Endothelial cell of umbilical vein (primary cell): ENCODE data around the gene AK8. TPM values are rescaled to one million over a fixed set of nuclear protein-coding genes. Genes with fewer than 3 reads are reported as not detected.

Source experiments
- BruUV-seq: library from RNA; stranded (reverse); fragments of 400-500 nt; replicated peaks from 2 replicates; lab custom pipeline; 2021; lab: Mats Ljungman, UMichigan
- CTCF ChIA-PET: fragments of 300-600, 350-600 bp; sonication (Branson Sonifier 250); formaldehyde crosslinking; loops from one replicate; lab custom pipeline; 2021; ENCODE audit warnings: antibody characterized with exemption, inconsistent platforms; lab: Charles Lee
- POLR2A ChIA-PET: fragments of 300-600, 350-600 bp; sonication (Branson Sonifier 250); formaldehyde crosslinking; loops from one replicate; lab custom pipeline; 2021; ENCODE audit warnings: antibody characterized with exemption, inconsistent platforms; lab: Charles Lee
- DNase-seq: peaks from one replicate; pipeline ENCODE4 v3.0.0-alpha.2; 2011; ENCODE audit warnings: low read depth, low spot score
- FAIRE-seq: peaks from 2 replicates; lab custom pipeline; 2011; peaks lifted over from hg19 to GRCh38; lab: Jason Lieb, UNC
- H2AFZ ChIP-seq: 2 replicates; pipeline ENCODE4 v1.6.0; 2012; ENCODE audit warnings: low read depth, low read length, control low read depth, inconsistent platforms
- H3K27ac ChIP-seq: 2 replicates; pipeline ENCODE4 v1.5.1; 2011; ENCODE audit warnings: low read depth, mild to moderate bottlenecking, control low read depth, low read length, moderate library complexity; ENCODE audit not compliant: insufficient read depth
- H3K27me3 ChIP-seq, 2 experiments: 2 replicates each; pipeline versions ENCODE4 v1.6.0 to v1.6.1; 2011; ENCODE audit warnings: low read length in 2 of 2, mixed read lengths in 1 of 2; ENCODE audit not compliant: control insufficient read depth in 2 of 2, insufficient read depth in 2 of 2
- H3K36me3 ChIP-seq, 2 experiments: 2 replicates in 1 of 2; 3 replicates in 1 of 2; pipeline ENCODE4 v1.5.1; 2011; ENCODE audit warnings: low read length in 2 of 2, mild to moderate bottlenecking in 1 of 2, moderate library complexity in 1 of 2; ENCODE audit not compliant: control insufficient read depth in 2 of 2, insufficient read depth in 2 of 2; ENCODE audit errors: extremely low read depth in 1 of 2
- H3K4me1 ChIP-seq: 3 replicates; pipeline ENCODE4 v1.5.1; 2011; ENCODE audit warnings: mild to moderate bottlenecking, low read length; ENCODE audit not compliant: control insufficient read depth, insufficient read depth; ENCODE audit errors: extremely low read depth
- H3K4me2 ChIP-seq: 2 replicates; pipeline ENCODE4 v1.6.1; 2011; ENCODE audit warnings: low read length, control low read depth, mixed read lengths; ENCODE audit not compliant: insufficient read depth
- H3K4me3 ChIP-seq, 3 experiments: fragments of 200-600 bp in 1 of 3; sonication (generic), shearing (Covaris generic) in 1 of 3; replicated peaks in 1 of 3; 2 replicates each; pipeline ENCODE4 v1.5.1; 2011 to 2016; ENCODE audit warnings: control low read depth in 3 of 3, low read length in 3 of 3, mild to moderate bottlenecking in 2 of 3, inconsistent platforms in 1 of 3, low read depth in 1 of 3, moderate library complexity in 1 of 3; ENCODE audit not compliant: insufficient read depth in 1 of 3
- H3K79me2 ChIP-seq: 2 replicates; pipeline ENCODE4 v1.6.0; 2012; ENCODE audit warnings: low read length, inconsistent platforms; ENCODE audit not compliant: control insufficient read depth, insufficient read depth
- H3K9ac ChIP-seq: replicated peaks from 2 replicates; pipeline ENCODE3; 2011; ENCODE audit warnings: low read length, control low read depth; ENCODE audit not compliant: insufficient read depth; ENCODE audit errors: extremely low read depth
- H3K9me1 ChIP-seq: replicated peaks from 3 replicates; pipeline ENCODE4 v1.6.0; 2011; ENCODE audit warnings: mild to moderate bottlenecking, low read length; ENCODE audit not compliant: control insufficient read depth, insufficient read depth; ENCODE audit errors: extremely low read depth
- H3K9me3 ChIP-seq: replicated peaks from 2 replicates; pipeline ENCODE4 v1.5.1; 2012; ENCODE audit warnings: low read length, inconsistent platforms; ENCODE audit not compliant: control insufficient read depth, insufficient read depth
- H4K20me1 ChIP-seq: replicated peaks from 2 replicates; pipeline ENCODE3; 2011; ENCODE audit warnings: mild to moderate bottlenecking, low read length; ENCODE audit not compliant: control insufficient read depth, insufficient read depth; ENCODE audit errors: extremely low read depth
- EZH2 ChIP-seq: IDR thresholded peaks from 2 replicates; pipeline ENCODE4 v1.6.1; 2012; ENCODE audit warnings: borderline replicate concordance, low read depth, mild to moderate bottlenecking, moderate library complexity, low read length, inconsistent platforms; ENCODE audit not compliant: severe bottlenecking
- FOS ChIP-seq: IDR thresholded peaks from 2 replicates; pipeline ENCODE4 v1.6.1; 2011; ENCODE audit warnings: mild to moderate bottlenecking, low read length, moderate library complexity, borderline replicate concordance; ENCODE audit not compliant: insufficient read depth
- GATA2 ChIP-seq: IDR thresholded peaks from 2 replicates; pipeline ENCODE4 v1.7.0; 2011; ENCODE audit warnings: low read depth, mild to moderate bottlenecking, moderate library complexity, mixed read lengths, low read length; ENCODE audit not compliant: insufficient read length, insufficient read depth
- JUN ChIP-seq: IDR thresholded peaks from 2 replicates; pipeline ENCODE4 v1.6.1; 2011; ENCODE audit warnings: borderline replicate concordance, low read depth; ENCODE audit not compliant: insufficient read length, insufficient read depth
- MYC ChIP-seq: IDR thresholded peaks from one replicate; pipeline ENCODE4 v1.6.1; 2011; ENCODE audit warnings: mild to moderate bottlenecking, low read depth, low read length
- POLR2A ChIP-seq: IDR thresholded peaks from 2 replicates; pipeline ENCODE4 v1.6.1; 2012; ENCODE audit warnings: low read depth, mild to moderate bottlenecking, control low read depth, low read length
- POLR2AphosphoS5 ChIP-seq: IDR thresholded peaks from 2 replicates; pipeline ENCODE4 v1.6.1; 2012; ENCODE audit warnings: low read depth, mild to moderate bottlenecking, control low read depth, low read length, moderate library complexity; ENCODE audit not compliant: insufficient read depth
- dilution Hi-C: fragments of 300-500 bp; cut with MboI; formaldehyde crosslinking; loops from one replicate; pipeline ENCODE4 v1.15.0; 2019; ENCODE audit warnings: low sequenced_read_pairs; ENCODE audit not compliant: extremely low pct_ligation_motif_present
- intact Hi-C: fragments of 100-400 bp; cut with micrococcal nuclease; formaldehyde crosslinking; loops from one replicate; pipeline ENCODE4 v1.10.0; 2022
- polyA plus RNA-seq, 4 experiments: library from polyadenylated mRNA; depleted of rRNA in 3 of 4; stranded (reverse) in 3 of 4; unstranded in 1 of 4; fragments of >200 nt; gene quantifications; 2 replicates each; pipeline versions ENCODE4 v1.2.1 to v1.2.3, GENCODE V29; 2011 to 2012; ENCODE audit warnings: missing spikeins in 1 of 4
- total RNA-seq: library from RNA; stranded (reverse); gene quantifications from 2 replicates; pipeline ENCODE4 v1.2.3, GENCODE V29; 2021
- TF ChIP-seq, protein P1 (sequence below): IDR thresholded peaks from 2 replicates; pipeline ENCODE4 v1.6.1; 2011; ENCODE audit not compliant: insufficient read depth, insufficient read length
- TF ChIP-seq, protein P2 (sequence below), 2 donors: IDR thresholded peaks; 1 replicate in 1 of 2; 2 replicates in 1 of 2; pipeline ENCODE4 v1.5.1; 2011; ENCODE audit warnings: low read length in 2 of 2, mild to moderate bottlenecking in 2 of 2, moderate library complexity in 2 of 2, control low read depth in 1 of 2, inconsistent platforms in 1 of 2, low read depth in 1 of 2; ENCODE audit not compliant: insufficient read depth in 1 of 2; ENCODE audit errors: extremely low read depth in 1 of 2

AK8 gene
- total and polyA plus RNA-seq, 2 donors (not counting 3 experiments of a cell fraction or from before 2014, with no cell fraction given), result 0.06 TPM; not detected in 1

DNA sequence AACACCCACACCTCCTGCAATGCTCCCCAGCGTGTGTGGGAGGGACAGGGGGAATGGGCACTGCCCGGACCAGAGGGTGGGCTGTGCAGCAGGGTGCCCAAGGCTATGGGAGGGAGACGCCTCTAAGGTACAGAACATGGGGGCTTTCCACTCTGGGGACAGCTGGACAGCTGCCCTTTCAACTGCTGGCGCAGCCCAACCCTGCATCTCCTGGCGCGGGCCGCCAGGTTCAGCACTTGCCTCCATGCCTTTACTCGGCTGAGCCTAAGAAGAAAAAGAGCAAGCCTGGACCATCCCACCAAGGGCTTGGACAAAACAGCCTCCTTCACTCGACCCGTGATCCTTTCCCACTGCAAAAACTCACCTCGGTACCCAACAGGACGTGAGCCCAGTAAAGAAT lies 15.0 kb downstream of the AK8 start:
- no peak overlapping the region for H3K4me3 ChIP-seq
- FAIRE-seq, result no peak
- dilution Hi-C loops, result no loop called here

DNA sequence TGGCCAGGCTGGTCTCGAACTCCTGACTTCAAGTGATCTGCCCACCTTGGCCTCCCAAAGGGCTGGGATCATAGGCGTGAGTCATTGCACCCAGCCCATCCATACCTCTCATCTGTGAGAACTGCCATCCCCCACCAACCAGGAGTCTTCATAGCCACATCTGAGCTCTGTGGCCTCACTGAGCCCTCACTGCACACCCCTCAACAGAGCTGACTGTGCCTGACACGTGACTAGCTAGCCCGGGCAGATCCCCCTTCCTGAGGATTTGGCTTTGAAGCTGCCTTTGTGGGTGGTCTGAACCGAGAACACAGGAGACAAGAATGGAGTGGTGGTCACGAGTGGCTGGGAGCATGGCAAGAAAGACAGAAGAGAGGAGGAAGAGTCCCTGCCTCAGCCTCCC lies 15.6 kb downstream of the AK8 start:
- no peak overlapping the region for H3K27ac ChIP-seq
- dilution Hi-C loops, result no loop called here
- no peaks in the 10 kb centered on the region for H3K9me3 ChIP-seq
- no peak overlapping the region for H3K4me3 ChIP-seq
- no peak overlapping the region for H2AFZ ChIP-seq
- no peaks in the 10 kb centered on the region for H3K4me1 ChIP-seq
- H3K27me3 ChIP-seq, result peaks cover 0 to 2% of the 10 kb centered on the region in 2 experiments
- H3K9ac ChIP-seq, result no peak overlapping the region
- POLR2A ChIA-PET, result no interaction called here
- no peaks in the 10 kb centered on the region for H4K20me1 ChIP-seq
- intact Hi-C loops, result no loop called here
- H3K36me3 ChIP-seq, result no peaks in the 10 kb centered on the region
- H3K79me2 ChIP-seq, result no peaks in the 10 kb centered on the region
- BruUV-seq, result no TSS peak
- TF ChIP-seq EZH2 (no peak), GATA2 (no peak), MYC (no peak), JUN (no peak), FOS (no peak), POLR2AphosphoS5 (no peak), POLR2A (no peak)
- TF ChIP-seq, protein P1, sequence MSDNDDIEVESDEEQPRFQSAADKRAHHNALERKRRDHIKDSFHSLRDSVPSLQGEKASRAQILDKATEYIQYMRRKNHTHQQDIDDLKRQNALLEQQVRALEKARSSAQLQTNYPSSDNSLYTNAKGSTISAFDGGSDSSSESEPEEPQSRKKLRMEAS, result no peak
- TF ChIP-seq, protein P2, sequence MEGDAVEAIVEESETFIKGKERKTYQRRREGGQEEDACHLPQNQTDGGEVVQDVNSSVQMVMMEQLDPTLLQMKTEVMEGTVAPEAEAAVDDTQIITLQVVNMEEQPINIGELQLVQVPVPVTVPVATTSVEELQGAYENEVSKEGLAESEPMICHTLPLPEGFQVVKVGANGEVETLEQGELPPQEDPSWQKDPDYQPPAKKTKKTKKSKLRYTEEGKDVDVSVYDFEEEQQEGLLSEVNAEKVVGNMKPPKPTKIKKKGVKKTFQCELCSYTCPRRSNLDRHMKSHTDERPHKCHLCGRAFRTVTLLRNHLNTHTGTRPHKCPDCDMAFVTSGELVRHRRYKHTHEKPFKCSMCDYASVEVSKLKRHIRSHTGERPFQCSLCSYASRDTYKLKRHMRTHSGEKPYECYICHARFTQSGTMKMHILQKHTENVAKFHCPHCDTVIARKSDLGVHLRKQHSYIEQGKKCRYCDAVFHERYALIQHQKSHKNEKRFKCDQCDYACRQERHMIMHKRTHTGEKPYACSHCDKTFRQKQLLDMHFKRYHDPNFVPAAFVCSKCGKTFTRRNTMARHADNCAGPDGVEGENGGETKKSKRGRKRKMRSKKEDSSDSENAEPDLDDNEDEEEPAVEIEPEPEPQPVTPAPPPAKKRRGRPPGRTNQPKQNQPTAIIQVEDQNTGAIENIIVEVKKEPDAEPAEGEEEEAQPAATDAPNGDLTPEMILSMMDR (IDR thresholded peaks at IDR 0.05; ENCODE audit: extremely low read depth in 1 of 2, insufficient read depth in 1 of 2, low read depth in 1 of 2, low read length in 2 of 2), result no peak
- DNase-seq (no peak), FAIRE-seq (no peak)
- no peak overlapping the region for H3K4me2 ChIP-seq
- CTCF ChIA-PET, result interaction anchor here (0.7 to 1.3 kb wide), 2 partner anchors 13 to 39 kb away, joined by 3 to 4 read pairs; no protein-coding TSS in a partner anchor
- H3K9me1 ChIP-seq, result no peaks in the 10 kb centered on the region

More for the DNA sequence above, 15.0 kb downstream of the AK8 start:
- no TSS peak for BruUV-seq
- Histone ChIP-seq H3K4me2 (no peak overlapping the region), H3K27me3 (peaks cover 0 to 3% of the 10 kb centered on the region in 2 experiments), H3K4me1 (no peaks in the 10 kb centered on the region), H4K20me1 (no peaks in the 10 kb centered on the region), H3K9ac (no peak overlapping the region), H2AFZ (no peak overlapping the region), H3K79me2 (no peaks in the 10 kb centered on the region), H3K9me3 (no peaks in the 10 kb centered on the region), H3K27ac (no peak overlapping the region), H3K9me1 (no peaks in the 10 kb centered on the region), H3K36me3 (no peaks in the 10 kb centered on the region)
- TF ChIP-seq MYC (no peak), POLR2A (no peak), FOS (no peak), POLR2AphosphoS5 (no peak), JUN (no peak), EZH2 (no peak)
- TF ChIP-seq, protein P1, result no peak
- ChIA-PET POLR2A (no interaction called here), CTCF (interaction anchor here (0.7 kb wide), 1 partner anchor 38 kb away, joined by 3 read pairs; no protein-coding TSS in a partner anchor)
- DNase-seq, result no peak
- intact Hi-C loops, result no loop called here
